ENCODE measurements around the gene ZBTB3. TPM values are rescaled to one million over a fixed set of nuclear protein-coding genes. Genes with fewer than 3 reads are reported as not detected.
"Not testable (repeated sequence)": the region's sequence is repeated elsewhere in the genome, so short reads cannot be mapped to it uniquely, and the experiment has no call there.

The ZBTB3 gene
- total RNA-seq, 2 donors from 2014 or later = 3.9 to 4.0 TPM

GRCh38 chr11:62732830-62733229 lies 21.1 kb downstream of the ZBTB3 start:
- TF ChIP-seq POLR2A (IDR thresholded peaks at IDR 0.05) = no peak
- Histone ChIP-seq H3K27me3 (no peaks in the 10 kb centered on the region), H3K9me3 (no peaks in the 10 kb centered on the region), H3K36me3 (replicated peaks in 1 of 2; ENCODE audit: insufficient read depth in 1 of 2, low read depth in 2 of 2) (peaks cover 0 to 12% of the 10 kb centered on the region in 2 donors), H3K4me1 (peaks cover 18% of the 10 kb centered on the region), H3K27ac (no peak overlapping the region), H3K4me3 (no peak overlapping the region)
- ATAC-seq (no peak), DNase-seq (no peak)
- intact Hi-C loops (cut with DNase I) = no loop called here
- 76 to 81% methylated on average over 2 of the region's 2 CpGs for WGBS, 2 donors

- 83 to 84% methylated on average over 14 of the region's 14 CpGs for WGBS, 2 donors
- H3K27ac ChIP-seq; H3K36me3 ChIP-seq (replicated peaks in 1 of 2; ENCODE audit: insufficient read depth in 1 of 2, low read depth in 2 of 2); DNase-seq; H3K4me3 ChIP-seq; H3K27me3 ChIP-seq; ATAC-seq; intact Hi-C loops (cut with DNase I); H3K9me3 ChIP-seq: not testable (repeated sequence)
- peaks cover 20% of the 10 kb centered on the region for H3K4me1 ChIP-seq
Measured at GRCh38 chr11:62730076-62730475, 23.9 kb downstream of the ZBTB3 start.

- TF ChIP-seq POLR2A (IDR thresholded peaks at IDR 0.05) (peak in 2 of 3 donors; percentile 77 to 84), CTCF (IDR thresholded peaks at IDR 0.05) (no peak)
- peak; percentile 88 to 91 (median 90) for DNase-seq
- Histone ChIP-seq H3K4me3 (peak within 1 kb of the TSS; percentile 63 to 93), H3K9me3 (no peaks in the 10 kb centered on the region), H3K36me3 (replicated peaks in 1 of 2; ENCODE audit: insufficient read depth in 1 of 2, low read depth in 2 of 2) (peaks cover 0 to 7% of the 10 kb centered on the region in 2 donors), H3K27ac (peak within 1 kb of the TSS; percentile 90 to 99 (median 97)), H3K4me1 (peaks cover 33% of the 10 kb centered on the region), H3K27me3 (no peaks in the 10 kb centered on the region)
- ATAC-seq = peak; percentile 61
- intact Hi-C loops (cut with DNase I) = no loop called here
- WGBS, 2 donors = 1% methylated on average over 28 to 29 of the region's 29 CpGs
Measured at GRCh38 chr11:62728171-62728988, 25.6 kb downstream of the ZBTB3 start, which contains the start of gene TTC9C. Gene TTC9C, plus strand, starts transcription at chr11:62728486. Its CDS starts 363 bp downstream, at chr11:62728849.

- no peaks in the 10 kb centered on the region for H3K9me3 ChIP-seq
Measured at GRCh38 chr11:62727872-62728170, 26.1 kb downstream of the ZBTB3 start.

GRCh38 chr11:62727165-62727871 lies 26.6 kb downstream of the ZBTB3 start, which contains the start of gene HNRNPUL2:
Gene HNRNPUL2, minus strand, starts transcription at chr11:62727457. Its CDS starts 301 bp downstream, at chr11:62727156.
- H3K27me3 ChIP-seq = no peaks in the 10 kb centered on the region
- peaks cover 0 to 13% of the 10 kb centered on the region in 2 donors for H3K36me3 ChIP-seq (replicated peaks in 1 of 2; ENCODE audit: insufficient read depth in 1 of 2, low read depth in 2 of 2)
- peak; percentile 89 for ATAC-seq
- TF ChIP-seq CTCF (IDR thresholded peaks at IDR 0.05) (peak in 2 of 7 experiments; percentile 6 to 9), POLR2A (IDR thresholded peaks at IDR 0.05) (peak; percentile 87 to 96 (median 91))
- H3K27ac ChIP-seq = peak within 1 kb of the TSS; percentile 90 to 99 (median 97)
- H3K4me3 ChIP-seq = peak within 1 kb of the TSS; percentile 86 to 93
- intact Hi-C loops (cut with DNase I) = no loop called here
- WGBS, 2 donors = 0 to 1% methylated on average over 15 to 69 of the region's 72 CpGs
- H3K4me1 ChIP-seq = peaks cover 33% of the 10 kb centered on the region
- no peaks in the 10 kb centered on the region for H3K9me3 ChIP-seq
- DNase-seq = peak; percentile 99

More at GRCh38 chr11:62727872-62728170, 26.1 kb downstream of the ZBTB3 start:
- TF ChIP-seq POLR2A (IDR thresholded peaks at IDR 0.05) (no peak), CTCF (IDR thresholded peaks at IDR 0.05) (no peak)
- H3K4me1 ChIP-seq = peaks cover 33% of the 10 kb centered on the region
- H3K27ac ChIP-seq = peak overlapping the region; percentile 90 to 99 (median 97)
- H3K4me3 ChIP-seq = peak overlapping the region; percentile 35 to 69
- DNase-seq = peak; percentile 86 to 96 (median 89)
- no peaks in the 10 kb centered on the region for H3K27me3 ChIP-seq
- peaks cover 0 to 8% of the 10 kb centered on the region in 2 donors for H3K36me3 ChIP-seq (replicated peaks in 1 of 2; ENCODE audit: insufficient read depth in 1 of 2, low read depth in 2 of 2)
- ATAC-seq = peak; percentile 80
- WGBS, 2 donors = 0% methylated on average over 20 of the region's 20 CpGs
- intact Hi-C loops (cut with DNase I) = no loop called here
